Calu3 (cell line): Measurements from ENCODE around the gene MMP23B. TPM values are rescaled to one million over a fixed set of nuclear protein-coding genes. Genes with fewer than 3 reads are reported as not detected.
"Not testable (repeated sequence)": the region's sequence is repeated elsewhere in the genome, so short reads cannot be mapped to it uniquely, and the experiment has no call there.

Experiments
- BruUV-seq: library from RNA; stranded (reverse); fragments of 400-500 nt; replicated peaks from 2 replicates; lab custom pipeline; 2021; lab: Mats Ljungman, UMichigan
- CTCF ChIA-PET: fragments of 300-600 bp; sonication (Branson Sonifier 250); formaldehyde crosslinking; loops from one replicate; lab custom pipeline; 2022; ENCODE audit warnings: antibody characterized with exemption; lab: Charles Lee
- DNase-seq: peaks from one replicate; pipeline ENCODE4 v3.0.0; 2022
- H3K27ac Mint-ChIP-seq: one replicate; pipeline ENCODE4 v1.8.0; 2022; ENCODE audit warnings: mixed read lengths; ENCODE audit not compliant: unreplicated experiment
- H3K27me3 Mint-ChIP-seq: one replicate; pipeline ENCODE4 v1.8.0; 2022; ENCODE audit warnings: mixed read lengths; ENCODE audit not compliant: unreplicated experiment
- H3K36me3 Mint-ChIP-seq: one replicate; pipeline ENCODE4 v1.8.0; 2022; ENCODE audit warnings: mild to moderate bottlenecking, moderate library complexity, mixed read lengths; ENCODE audit not compliant: insufficient read depth, unreplicated experiment
- H3K4me1 Mint-ChIP-seq: one replicate; pipeline ENCODE4 v1.8.0; 2022; ENCODE audit warnings: mild to moderate bottlenecking, low read depth, mixed read lengths; ENCODE audit not compliant: unreplicated experiment
- H3K4me3 Mint-ChIP-seq: one replicate; pipeline ENCODE4 v1.8.0; 2022; ENCODE audit warnings: mild to moderate bottlenecking, low read depth, moderate library complexity, mixed read lengths; ENCODE audit not compliant: unreplicated experiment
- H3K9me3 Mint-ChIP-seq: one replicate; pipeline ENCODE4 v1.8.0; 2022; ENCODE audit warnings: low read depth, mixed read lengths; ENCODE audit not compliant: unreplicated experiment
- CTCF ChIP-seq: fragments of 200-600 bp; IDR thresholded peaks from one replicate; pipeline ENCODE4 v1.8.0; 2022; ENCODE audit warnings: antibody characterized with exemption; ENCODE audit not compliant: unreplicated experiment
- intact Hi-C: fragments of 100-400 bp; cut with micrococcal nuclease; formaldehyde crosslinking; loops from one replicate; pipeline ENCODE4 v1.10.0; 2022; ENCODE audit not compliant: unreplicated experiment
- total RNA-seq: library from RNA; stranded (reverse); gene quantifications from 2 replicates; pipeline ENCODE4 v1.2.3, GENCODE V29; 2022

The MMP23B gene
- total RNA-seq, 1 experiment from 2014 or later = 1.9 TPM

GRCh38 chr1:1628754-1629429, 3.1 kb upstream of the MMP23B start:
- H3K4me1 Mint-ChIP-seq = no peaks in the 10 kb centered on the region
- BruUV-seq = no TSS peak
- CTCF ChIA-PET = interaction anchor here (0.6 to 0.7 kb wide), 2 partner anchors 130 to 189 kb away, joined by 3 read pairs; no protein-coding TSS in a partner anchor
- DNase-seq = no peak
- H3K9me3 Mint-ChIP-seq = no peaks in the 10 kb centered on the region
- H3K4me3 Mint-ChIP-seq = no peak overlapping the region
- TF ChIP-seq CTCF = no peak
- H3K36me3 Mint-ChIP-seq = peaks cover 5% of the 10 kb centered on the region
- intact Hi-C loops = no loop called here
- H3K27ac Mint-ChIP-seq = no peak overlapping the region
- no peaks in the 10 kb centered on the region for H3K27me3 Mint-ChIP-seq

- Mint-ChIP-seq H3K4me1 (no peaks in the 10 kb centered on the region), H3K27me3 (no peaks in the 10 kb centered on the region), H3K4me3 (no peak overlapping the region), H3K36me3 (peaks cover 5% of the 10 kb centered on the region), H3K9me3 (no peaks in the 10 kb centered on the region), H3K27ac (no peak overlapping the region)
- no TSS peak for BruUV-seq
- DNase-seq = no peak
- TF ChIP-seq CTCF = no peak
- CTCF ChIA-PET = interaction anchor here (0.6 to 0.7 kb wide), 2 partner anchors 130 to 188 kb away, joined by 3 read pairs; no protein-coding TSS in a partner anchor
- intact Hi-C loops = no loop called here
These were observed 2.4 kb upstream of the MMP23B start for GRCh38 chr1:1629430-1630190.

- no peak for TF ChIP-seq CTCF
- no peak for DNase-seq
- H3K4me3 Mint-ChIP-seq = no peak overlapping the region
- peaks cover 5% of the 10 kb centered on the region for H3K36me3 Mint-ChIP-seq
- no peaks in the 10 kb centered on the region for H3K9me3 Mint-ChIP-seq
- no peaks in the 10 kb centered on the region for H3K4me1 Mint-ChIP-seq
- H3K27ac Mint-ChIP-seq = no peak overlapping the region
- no TSS peak for BruUV-seq
- CTCF ChIA-PET = no interaction called here
- H3K27me3 Mint-ChIP-seq = no peaks in the 10 kb centered on the region
- intact Hi-C loops = no loop called here
These were observed 1.6 kb upstream of the MMP23B start for GRCh38 chr1:1630191-1630964.

GRCh38 chr1:1630965-1631781, 800 bp upstream of the MMP23B start:
- Mint-ChIP-seq H3K27ac (no peak overlapping the region), H3K36me3 (peaks cover 6% of the 10 kb centered on the region), H3K27me3 (no peaks in the 10 kb centered on the region), H3K4me1 (no peaks in the 10 kb centered on the region), H3K4me3 (no peak overlapping the region), H3K9me3 (no peaks in the 10 kb centered on the region)
- no TSS peak for BruUV-seq
- intact Hi-C loops = no loop called here
- no peak for TF ChIP-seq CTCF
- CTCF ChIA-PET = no interaction called here
- DNase-seq = no peak

GRCh38 chr1:1633409-1633808, 1.4 kb downstream of the MMP23B start:
- BruUV-seq, H3K9me3 Mint-ChIP-seq, intact Hi-C loops, H3K27ac Mint-ChIP-seq, H3K27me3 Mint-ChIP-seq, DNase-seq, H3K4me1 Mint-ChIP-seq, H3K4me3 Mint-ChIP-seq, H3K36me3 Mint-ChIP-seq, CTCF ChIA-PET: not testable (repeated sequence)

- CTCF ChIA-PET, H3K36me3 Mint-ChIP-seq, intact Hi-C loops, DNase-seq, BruUV-seq, H3K27me3 Mint-ChIP-seq, H3K27ac Mint-ChIP-seq, H3K4me1 Mint-ChIP-seq, H3K9me3 Mint-ChIP-seq, H3K4me3 Mint-ChIP-seq: not testable (repeated sequence)
These were observed 2.6 kb downstream of the MMP23B start for GRCh38 chr1:1634613-1635012.
